ENCODE measurements around the gene HDAC7.

Gene HDAC7

GRCh38 chr12:47781479-47782371 is 38.0 kb downstream of the HDAC7 start:
- no peak for TF ChIP-seq CTCF (IDR thresholded peaks at IDR 0.05; ENCODE audit: extremely low read depth, insufficient read depth, missing control alignments)
- no peak for DNase-seq (ENCODE audit: low spot score)
- in situ Hi-C loops (cut with MboI; ENCODE audit: low pct_unique_long_range_greater_than_20kb, low sequenced_read_pairs, unreplicated experiment) = no loop called here

GRCh38 chr12:47779943-47780504 is 39.7 kb downstream of the HDAC7 start:
- TF ChIP-seq CTCF (IDR thresholded peaks at IDR 0.05; ENCODE audit: extremely low read depth, insufficient read depth, missing control alignments) = no peak
- in situ Hi-C loops (cut with MboI; ENCODE audit: low pct_unique_long_range_greater_than_20kb, low sequenced_read_pairs, unreplicated experiment) = loop anchor here (10.0 kb wide), 1 partner anchor 65 kb away; no protein-coding TSS in a partner anchor
- DNase-seq (ENCODE audit: low spot score) = no peak

GRCh38 chr12:47779301-47779942 is 40.3 kb downstream of the HDAC7 start:
- in situ Hi-C loops (cut with MboI; ENCODE audit: low pct_unique_long_range_greater_than_20kb, low sequenced_read_pairs, unreplicated experiment) = loop anchor here (10.0 kb wide), 1 partner anchor 65 kb away; no protein-coding TSS in a partner anchor
- peak; percentile 94 for TF ChIP-seq CTCF (IDR thresholded peaks at IDR 0.05; ENCODE audit: extremely low read depth, insufficient read depth, missing control alignments)
- peak; percentile 91 for DNase-seq (ENCODE audit: low spot score)

GRCh38 chr12:47778881-47779280 is 40.8 kb downstream of the HDAC7 start:
- in situ Hi-C loops (cut with MboI; ENCODE audit: low pct_unique_long_range_greater_than_20kb, low sequenced_read_pairs, unreplicated experiment) = loop anchor here (10.0 kb wide), 1 partner anchor 64 kb away; no protein-coding TSS in a partner anchor
- TF ChIP-seq CTCF (IDR thresholded peaks at IDR 0.05; ENCODE audit: extremely low read depth, insufficient read depth, missing control alignments) = no peak
- DNase-seq (ENCODE audit: low spot score) = no peak

- no peak for DNase-seq (ENCODE audit: low spot score)
- TF ChIP-seq CTCF (IDR thresholded peaks at IDR 0.05; ENCODE audit: extremely low read depth, insufficient read depth, missing control alignments) = no peak
- in situ Hi-C loops (cut with MboI; ENCODE audit: low pct_unique_long_range_greater_than_20kb, low sequenced_read_pairs, unreplicated experiment) = loop anchor here (10.0 kb wide), 1 partner anchor 63 kb away; no protein-coding TSS in a partner anchor
Observed at GRCh38 chr12:47777741-47778558, 41.8 kb downstream of the HDAC7 start.

GRCh38 chr12:47777151-47777550 is 42.6 kb downstream of the HDAC7 start:
- TF ChIP-seq CTCF (IDR thresholded peaks at IDR 0.05; ENCODE audit: extremely low read depth, insufficient read depth, missing control alignments) = no peak
- no peak for DNase-seq (ENCODE audit: low spot score)
- in situ Hi-C loops (cut with MboI; ENCODE audit: low pct_unique_long_range_greater_than_20kb, low sequenced_read_pairs, unreplicated experiment) = loop anchor here (10.0 kb wide), 1 partner anchor 62 kb away; no protein-coding TSS in a partner anchor
